Brain pericyte (primary cell): Measurements from ENCODE around the gene SULF2.
A peak's percentile ranks its signal among the peaks of the same experiment; 100 is the strongest.

Experiments used
- DNase-seq: peaks from one replicate; pipeline ENCODE4 v3.0.0-alpha.2; 2012; ENCODE audit warnings: low read depth, low spot score

SULF2 gene

DNA sequence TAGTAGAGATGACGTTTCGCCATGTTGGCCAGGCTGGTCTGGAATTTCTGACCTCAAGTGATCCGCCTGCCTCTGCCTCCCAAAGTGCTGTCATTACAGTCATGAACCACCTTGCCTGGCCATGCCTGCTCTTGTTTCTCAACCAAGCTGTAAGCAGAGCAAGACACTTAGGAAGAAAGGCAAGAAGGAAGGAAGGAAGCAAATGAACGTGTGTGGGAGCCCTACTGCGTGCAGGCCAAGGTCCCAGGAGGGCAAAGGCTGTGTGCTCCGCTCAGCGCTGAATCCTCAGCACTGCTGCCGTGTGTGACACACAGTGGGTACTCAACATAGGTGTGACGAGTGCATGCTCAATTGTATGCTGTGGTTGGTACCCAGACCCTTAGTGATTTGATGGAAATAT lies 47.4 kb downstream of the SULF2 start:
- DNase-seq = no peak

DNA sequence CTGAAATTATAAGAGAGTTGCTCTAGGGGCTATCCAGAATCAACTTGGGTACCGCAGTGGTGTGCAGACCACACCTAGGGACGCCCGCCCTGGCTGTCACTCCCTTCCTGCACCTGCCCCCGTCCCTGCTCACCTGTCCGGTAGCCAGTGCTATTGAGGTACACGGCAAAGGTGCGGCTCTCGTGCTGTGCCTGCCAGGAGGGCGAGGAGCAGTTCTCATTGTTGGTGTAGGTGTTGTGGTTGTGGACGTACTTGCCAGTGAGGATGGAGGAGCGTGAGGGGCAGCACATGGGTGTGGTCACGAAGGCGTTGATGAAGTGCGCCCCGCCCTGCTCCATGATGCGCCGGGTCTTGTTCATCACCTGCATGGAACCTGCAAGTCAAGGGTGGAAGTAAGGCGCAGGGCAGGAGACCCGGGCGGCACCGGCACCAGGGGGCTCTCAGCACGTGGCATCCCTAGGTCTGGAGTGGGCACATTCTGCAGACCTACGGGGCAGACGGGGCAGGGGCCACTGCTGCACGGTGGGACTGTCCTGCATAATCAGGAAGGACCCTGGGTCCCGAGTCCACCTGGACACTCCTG lies 48.6 kb downstream of the SULF2 start:
- DNase-seq = no peak

- no peak for DNase-seq
These were observed 49.6 kb downstream of the SULF2 start for GRCh38 chr20:47735412-47736400.

DNA sequence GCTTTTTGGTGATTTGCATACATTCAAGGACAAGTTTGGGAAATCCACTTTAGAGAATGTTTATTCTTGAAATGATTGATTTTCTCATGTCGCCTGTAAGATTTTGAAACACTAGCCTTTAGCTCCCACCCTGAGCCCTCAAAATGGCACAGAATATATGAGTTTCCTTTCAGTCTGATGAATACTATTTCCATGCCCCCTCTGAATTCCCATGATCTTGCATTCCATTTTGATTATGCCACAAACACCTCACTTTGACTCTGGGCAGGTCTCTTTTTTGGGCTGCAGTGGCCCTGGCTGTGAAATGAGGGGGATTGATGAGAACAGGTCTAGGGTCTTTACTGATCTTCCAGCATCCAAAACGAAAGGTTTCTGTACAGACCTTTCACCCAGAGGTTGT lies 50.4 kb downstream of the SULF2 start:
- DNase-seq = no peak

DNA sequence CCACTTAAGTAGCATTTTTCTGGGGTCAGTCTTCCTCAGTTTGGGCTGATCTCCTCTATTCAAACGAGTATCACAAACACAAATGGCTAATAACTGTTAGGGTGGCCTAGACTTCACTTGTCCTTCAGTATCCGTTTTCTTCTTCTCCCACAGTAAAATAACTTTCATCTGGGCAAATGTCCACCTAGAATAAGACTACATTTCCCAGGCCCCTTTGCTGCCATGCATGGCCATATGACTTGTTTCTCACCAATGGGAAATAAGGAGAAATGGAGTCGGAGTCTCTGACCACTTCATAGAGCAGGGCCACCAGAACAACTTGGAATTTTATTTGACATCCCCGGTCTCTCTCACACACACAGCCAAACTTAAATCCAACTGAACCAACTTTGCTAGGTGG lies 51.4 kb downstream of the SULF2 start:
- no peak for DNase-seq

GRCh38 chr20:47730744-47731143 lies 54.5 kb downstream of the SULF2 start:
- no peak for DNase-seq

GRCh38 chr20:47729472-47729871 lies 55.8 kb downstream of the SULF2 start:
- DNase-seq = no peak

DNA sequence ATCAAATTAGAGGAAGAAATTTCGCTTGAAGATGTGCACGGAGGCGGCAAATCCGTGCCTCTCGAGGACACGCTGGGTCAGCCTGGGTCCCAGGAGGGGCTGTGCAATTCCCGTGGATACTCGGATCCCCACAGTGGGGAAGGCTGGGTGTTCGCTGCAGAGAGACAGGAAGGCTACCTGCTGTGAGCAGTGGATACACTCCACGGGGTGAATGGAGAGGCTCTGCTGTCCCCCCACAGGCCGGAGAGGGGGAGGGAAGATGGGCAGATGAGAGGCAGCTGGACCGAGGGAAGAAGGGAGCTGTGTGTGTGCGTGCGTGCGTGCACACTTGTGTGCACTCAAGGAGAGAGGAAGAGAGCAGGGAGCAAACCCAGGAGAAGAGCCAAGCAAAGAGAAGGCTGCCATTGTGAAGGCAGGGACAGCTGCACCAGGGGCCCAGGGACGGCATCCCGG lies 57.3 kb downstream of the SULF2 start:
- DNase-seq = no peak

- no peak for DNase-seq
These were observed 58.0 kb downstream of the SULF2 start for GRCh38 chr20:47727170-47727880.

GRCh38 chr20:47726632-47727031 lies 58.6 kb downstream of the SULF2 start:
- DNase-seq = no peak

DNA sequence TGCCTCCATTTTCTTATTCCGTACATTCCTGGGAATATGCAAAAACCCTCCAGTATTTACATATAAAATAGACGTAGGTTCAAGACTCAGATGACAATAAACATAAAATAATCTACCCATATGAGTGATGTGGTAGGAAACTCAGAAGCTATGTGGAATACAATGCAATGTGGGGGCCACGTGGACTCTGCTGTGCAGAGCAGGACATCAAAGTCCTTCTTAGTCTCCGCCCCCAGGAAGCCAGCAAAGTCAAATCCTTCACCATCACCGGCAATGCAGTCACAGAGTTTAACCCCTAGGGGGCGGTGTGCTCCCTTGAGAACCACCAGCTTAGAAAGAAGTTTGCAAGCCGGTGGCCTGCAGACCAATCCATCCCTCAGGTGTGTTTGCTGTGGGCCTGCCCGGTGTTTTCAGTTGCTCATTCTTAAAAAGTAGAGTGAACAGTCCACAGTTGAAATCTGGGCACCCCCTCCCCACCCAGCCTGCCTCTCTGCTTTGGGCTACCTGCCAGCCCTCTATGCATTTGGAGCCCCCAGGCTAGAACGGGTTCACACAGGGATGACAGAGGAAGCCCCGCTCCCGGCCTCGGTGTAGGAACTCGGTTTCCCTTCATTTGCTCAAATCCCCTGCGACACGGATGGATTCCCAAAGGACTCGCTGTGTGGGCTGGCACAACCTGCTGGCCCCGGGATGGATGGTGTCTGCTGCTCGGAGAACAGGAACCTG lies 59.9 kb downstream of the SULF2 start:
- DNase-seq = peak; percentile 17

- no peak for DNase-seq
These were observed 60.4 kb downstream of the SULF2 start for GRCh38 chr20:47724910-47725247.

GRCh38 chr20:47724396-47724795 lies 60.9 kb downstream of the SULF2 start:
- DNase-seq = no peak

DNA sequence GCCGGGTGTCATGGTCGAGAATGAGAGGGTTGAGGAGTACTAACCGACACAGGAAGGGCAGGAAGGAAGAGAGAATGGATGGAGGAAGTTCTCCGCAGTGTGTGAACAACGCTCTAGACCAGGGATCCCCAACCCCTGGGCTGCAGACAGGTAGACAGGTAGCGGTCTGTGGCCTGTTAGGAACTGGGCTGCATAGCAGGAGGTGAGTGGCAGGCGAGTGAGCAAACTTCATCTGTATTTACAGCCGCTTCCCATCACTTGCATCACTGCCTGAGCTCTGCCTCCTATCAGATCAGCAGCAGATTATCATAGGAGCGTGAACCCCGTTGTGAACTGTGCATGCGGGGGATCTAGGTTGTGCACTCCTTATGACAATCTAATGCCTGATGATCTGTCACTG lies 62.0 kb downstream of the SULF2 start:
- DNase-seq = no peak

- no peak for DNase-seq
These were observed 64.4 kb downstream of the SULF2 start for GRCh38 chr20:47720636-47721427.

DNA sequence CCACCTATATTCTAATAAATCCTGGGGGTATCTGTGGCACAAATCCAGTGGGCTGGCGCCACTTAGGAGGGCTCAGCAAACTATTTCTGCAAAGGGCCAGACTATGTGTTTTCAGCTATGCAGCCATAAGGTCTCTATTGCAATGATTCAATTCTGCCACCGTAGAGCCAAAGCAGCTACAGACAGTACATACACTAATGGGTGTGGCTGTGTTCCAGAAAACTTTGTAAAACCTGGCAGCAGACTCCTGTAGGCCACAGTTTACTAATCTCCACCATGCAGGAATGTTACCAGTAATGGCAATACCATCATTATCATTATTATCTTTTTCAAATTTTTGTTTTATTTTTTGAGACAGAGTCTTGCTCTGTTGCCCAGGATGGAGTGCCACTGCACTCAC lies 65.7 kb downstream of the SULF2 start:
- no peak for DNase-seq

DNA sequence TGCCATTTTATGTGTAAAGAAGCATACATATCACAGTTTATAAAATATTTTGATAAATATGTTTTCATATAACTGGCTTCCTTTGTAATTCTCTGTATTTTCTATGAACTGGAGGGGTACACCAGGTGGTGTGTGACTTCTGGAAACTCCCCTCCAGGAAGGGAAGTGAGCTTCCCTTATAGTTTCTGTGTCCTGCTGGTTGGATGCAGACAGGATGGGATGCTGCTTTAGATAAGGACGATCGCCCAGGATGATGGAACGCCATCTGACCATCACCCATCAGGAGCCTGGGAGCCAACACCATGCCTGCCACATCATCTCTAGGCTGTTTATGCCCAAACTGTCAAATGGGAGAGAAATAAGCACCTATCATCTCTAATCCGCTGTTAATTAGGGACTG lies 66.1 kb downstream of the SULF2 start:
- no peak for DNase-seq

DNA sequence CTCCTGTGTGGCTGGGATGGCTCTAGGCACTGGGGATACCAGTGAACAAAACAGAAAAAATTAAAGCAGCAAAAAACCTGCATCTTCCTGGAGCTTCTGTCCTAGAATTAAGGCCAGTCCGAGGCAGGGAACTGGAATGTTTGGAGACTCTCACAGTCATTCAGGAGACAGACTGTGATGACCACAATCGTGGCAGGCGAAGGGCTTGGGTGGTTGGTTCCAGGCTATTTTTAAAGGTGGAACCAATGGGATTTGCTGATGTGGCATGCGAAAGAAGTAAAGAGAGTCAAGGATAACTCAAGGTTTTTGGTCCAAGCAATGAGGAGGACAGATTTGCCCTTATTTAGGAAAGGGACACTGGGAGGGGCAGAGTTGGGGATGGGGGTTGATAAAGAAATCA lies 66.9 kb downstream of the SULF2 start:
- DNase-seq = no peak

GRCh38 chr20:47717421-47717820 lies 67.9 kb downstream of the SULF2 start:
- no peak for DNase-seq

GRCh38 chr20:47713878-47714450 lies 71.3 kb downstream of the SULF2 start:
- no peak for DNase-seq

DNA sequence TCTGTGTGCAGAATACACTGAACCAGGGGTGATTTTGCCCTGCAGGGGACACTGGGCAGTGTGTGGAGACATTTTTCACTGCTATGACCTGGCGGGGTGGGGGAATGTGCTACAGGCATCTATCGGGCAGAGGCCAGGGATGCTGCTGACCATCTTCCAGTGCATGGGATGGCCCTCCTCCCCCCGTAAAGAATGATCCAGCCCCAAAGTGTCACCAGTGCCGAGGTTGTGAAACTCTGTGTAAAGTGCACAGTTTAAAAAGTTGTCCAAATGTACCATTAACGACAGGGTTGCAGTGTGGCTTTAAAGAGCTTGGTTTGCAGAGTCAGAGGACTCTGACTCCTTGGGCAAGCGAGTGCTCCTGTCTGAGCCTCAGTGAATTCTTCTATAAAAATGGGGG lies 72.1 kb downstream of the SULF2 start:
- DNase-seq = no peak
